ENCODE data around the gene TSHZ2.

TSHZ2 gene

GRCh38 chr20:52974179-52974594, 2.0 kb downstream of the TSHZ2 start:
- Histone ChIP-seq H3K36me3 (ENCODE audit: insufficient read depth, low read length) (no peaks in the 10 kb centered on the region), H3K4me1 (ENCODE audit: insufficient read depth, low read length) (no peaks in the 10 kb centered on the region), H3K9me3 (ENCODE audit: control insufficient read depth, insufficient read depth, low read length) (no peaks in the 10 kb centered on the region), H3K9ac (ENCODE audit: low read depth, low read length) (no peak overlapping the region)

- H3K36me3 ChIP-seq (ENCODE audit: insufficient read depth, low read length), result no peaks in the 10 kb centered on the region
- H3K4me1 ChIP-seq (ENCODE audit: insufficient read depth, low read length), result no peaks in the 10 kb centered on the region
- H3K9me3 ChIP-seq (ENCODE audit: control insufficient read depth, insufficient read depth, low read length), result no peaks in the 10 kb centered on the region
- no peak overlapping the region for H3K9ac ChIP-seq (ENCODE audit: low read depth, low read length)
These were observed 3.0 kb downstream of the TSHZ2 start for GRCh38 chr20:52975029-52975732.

- Histone ChIP-seq H3K4me1 (ENCODE audit: insufficient read depth, low read length) (no peaks in the 10 kb centered on the region), H3K9me3 (ENCODE audit: control insufficient read depth, insufficient read depth, low read length) (no peaks in the 10 kb centered on the region), H3K9ac (ENCODE audit: low read depth, low read length) (no peak overlapping the region), H3K36me3 (ENCODE audit: insufficient read depth, low read length) (no peaks in the 10 kb centered on the region)
These were observed 3.8 kb downstream of the TSHZ2 start for GRCh38 chr20:52975803-52976531.

GRCh38 chr20:52978851-52979250, 6.7 kb downstream of the TSHZ2 start:
- Histone ChIP-seq H3K4me1 (ENCODE audit: insufficient read depth, low read length) (no peaks in the 10 kb centered on the region), H3K36me3 (ENCODE audit: insufficient read depth, low read length) (no peaks in the 10 kb centered on the region), H3K9me3 (ENCODE audit: control insufficient read depth, insufficient read depth, low read length) (no peaks in the 10 kb centered on the region), H3K9ac (ENCODE audit: low read depth, low read length) (no peak overlapping the region)

- H3K36me3 ChIP-seq (ENCODE audit: insufficient read depth, low read length), result no peaks in the 10 kb centered on the region
- no peaks in the 10 kb centered on the region for H3K9me3 ChIP-seq (ENCODE audit: control insufficient read depth, insufficient read depth, low read length)
- H3K9ac ChIP-seq (ENCODE audit: low read depth, low read length), result no peak overlapping the region
- H3K4me1 ChIP-seq (ENCODE audit: insufficient read depth, low read length), result no peaks in the 10 kb centered on the region
These were observed 8.9 kb downstream of the TSHZ2 start for GRCh38 chr20:52981051-52981450.

- H3K9me3 ChIP-seq (ENCODE audit: control insufficient read depth, insufficient read depth, low read length), result no peaks in the 10 kb centered on the region
- H3K9ac ChIP-seq (ENCODE audit: low read depth, low read length), result no peak overlapping the region
- H3K4me1 ChIP-seq (ENCODE audit: insufficient read depth, low read length), result no peaks in the 10 kb centered on the region
- H3K36me3 ChIP-seq (ENCODE audit: insufficient read depth, low read length), result no peaks in the 10 kb centered on the region
These were observed 11.7 kb downstream of the TSHZ2 start for GRCh38 chr20:52983726-52984450.

- no peaks in the 10 kb centered on the region for H3K36me3 ChIP-seq (ENCODE audit: insufficient read depth, low read length)
- no peaks in the 10 kb centered on the region for H3K4me1 ChIP-seq (ENCODE audit: insufficient read depth, low read length)
- H3K9ac ChIP-seq (ENCODE audit: low read depth, low read length), result no peak overlapping the region
- no peaks in the 10 kb centered on the region for H3K9me3 ChIP-seq (ENCODE audit: control insufficient read depth, insufficient read depth, low read length)
These were observed 12.3 kb downstream of the TSHZ2 start for GRCh38 chr20:52984451-52984810.

GRCh38 chr20:52985687-52986086, 13.5 kb downstream of the TSHZ2 start:
- H3K9ac ChIP-seq (ENCODE audit: low read depth, low read length), result no peak overlapping the region

GRCh38 chr20:52987295-52987694, 15.1 kb downstream of the TSHZ2 start:
- no peaks in the 10 kb centered on the region for H3K4me1 ChIP-seq (ENCODE audit: insufficient read depth, low read length)
- no peaks in the 10 kb centered on the region for H3K9me3 ChIP-seq (ENCODE audit: control insufficient read depth, insufficient read depth, low read length)
- no peak overlapping the region for H3K9ac ChIP-seq (ENCODE audit: low read depth, low read length)
- H3K36me3 ChIP-seq (ENCODE audit: insufficient read depth, low read length), result no peaks in the 10 kb centered on the region

More at GRCh38 chr20:52985687-52986086, 13.5 kb downstream of the TSHZ2 start:
- Histone ChIP-seq H3K9me3 (ENCODE audit: control insufficient read depth, insufficient read depth, low read length) (no peaks in the 10 kb centered on the region), H3K4me1 (ENCODE audit: insufficient read depth, low read length) (no peaks in the 10 kb centered on the region), H3K36me3 (ENCODE audit: insufficient read depth, low read length) (no peaks in the 10 kb centered on the region)

- H3K36me3 ChIP-seq (ENCODE audit: insufficient read depth, low read length), result no peaks in the 10 kb centered on the region
- H3K4me1 ChIP-seq (ENCODE audit: insufficient read depth, low read length), result no peaks in the 10 kb centered on the region
- H3K9ac ChIP-seq (ENCODE audit: low read depth, low read length), result no peak overlapping the region
- H3K9me3 ChIP-seq (ENCODE audit: control insufficient read depth, insufficient read depth, low read length), result no peaks in the 10 kb centered on the region
These were observed 19.7 kb downstream of the TSHZ2 start for GRCh38 chr20:52991830-52992229.

GRCh38 chr20:52992632-52993031, 20.5 kb downstream of the TSHZ2 start:
- no peaks in the 10 kb centered on the region for H3K9me3 ChIP-seq (ENCODE audit: control insufficient read depth, insufficient read depth, low read length)
- H3K4me1 ChIP-seq (ENCODE audit: insufficient read depth, low read length), result no peaks in the 10 kb centered on the region
- H3K36me3 ChIP-seq (ENCODE audit: insufficient read depth, low read length), result no peaks in the 10 kb centered on the region
- no peak overlapping the region for H3K9ac ChIP-seq (ENCODE audit: low read depth, low read length)

- no peaks in the 10 kb centered on the region for H3K36me3 ChIP-seq (ENCODE audit: insufficient read depth, low read length)
- no peak overlapping the region for H3K9ac ChIP-seq (ENCODE audit: low read depth, low read length)
- no peaks in the 10 kb centered on the region for H3K4me1 ChIP-seq (ENCODE audit: insufficient read depth, low read length)
- no peaks in the 10 kb centered on the region for H3K9me3 ChIP-seq (ENCODE audit: control insufficient read depth, insufficient read depth, low read length)
These were observed 20.9 kb downstream of the TSHZ2 start for GRCh38 chr20:52993076-52993475.

GRCh38 chr20:52994184-52994970, 22.2 kb downstream of the TSHZ2 start:
- H3K9ac ChIP-seq (ENCODE audit: low read depth, low read length), result no peak overlapping the region
- no peaks in the 10 kb centered on the region for H3K9me3 ChIP-seq (ENCODE audit: control insufficient read depth, insufficient read depth, low read length)
- H3K4me1 ChIP-seq (ENCODE audit: insufficient read depth, low read length), result no peaks in the 10 kb centered on the region
- no peaks in the 10 kb centered on the region for H3K36me3 ChIP-seq (ENCODE audit: insufficient read depth, low read length)

GRCh38 chr20:52996130-52996529, 24.0 kb downstream of the TSHZ2 start:
- Histone ChIP-seq H3K4me1 (ENCODE audit: insufficient read depth, low read length) (no peaks in the 10 kb centered on the region), H3K9ac (ENCODE audit: low read depth, low read length) (no peak overlapping the region), H3K36me3 (ENCODE audit: insufficient read depth, low read length) (no peaks in the 10 kb centered on the region), H3K9me3 (ENCODE audit: control insufficient read depth, insufficient read depth, low read length) (no peaks in the 10 kb centered on the region)

Data from ES-I3 (cell line).